Natural killer cell (primary cell): ENCODE results near the gene PLA2G6. TPM values are rescaled to one million over a fixed set of nuclear protein-coding genes. Genes with fewer than 3 reads are reported as not detected.

Experiments
- ATAC-seq, 3 donors: fragments of 150-1000 bp in 2 of 3; fragments of 200-7000 bp in 1 of 3; cut with Tn5 transposase; 1 replicate in 1 of 3; 2 replicates in 2 of 3; pipeline ENCODE4 v1.10.0; 2021; ENCODE audit warnings: mild to moderate bottlenecking in 2 of 3, moderate library complexity in 2 of 3
- DNase-seq, 2 donors: peaks; one replicate each; pipeline versions ENCODE4 v3.0.0 to v3.0.0-alpha.2; 2013 to 2021; ENCODE audit warnings: mixed read lengths in 1 of 2
- H3K27ac ChIP-seq: one replicate; pipeline ENCODE4 v1.5.1; 2013; ENCODE audit warnings: mild to moderate bottlenecking, low read length
- H3K27me3 ChIP-seq: one replicate; pipeline ENCODE4 v1.6.1; 2013; ENCODE audit warnings: low read length; ENCODE audit not compliant: control insufficient read depth, insufficient read depth
- H3K36me3 ChIP-seq: one replicate; pipeline ENCODE4 v1.6.1; 2013; ENCODE audit warnings: low read length; ENCODE audit not compliant: control insufficient read depth, insufficient read depth
- H3K4me1 ChIP-seq: one replicate; pipeline ENCODE4 v1.6.1; 2013; ENCODE audit warnings: low read length; ENCODE audit not compliant: control insufficient read depth, insufficient read depth
- H3K4me3 ChIP-seq: one replicate; pipeline ENCODE4 v1.5.1; 2013; ENCODE audit warnings: low read length
- H3K9me3 ChIP-seq: one replicate; pipeline ENCODE4 v1.6.1; 2013; ENCODE audit warnings: low read length; ENCODE audit not compliant: control insufficient read depth, insufficient read depth
- H3K27ac Mint-ChIP-seq, 2 donors: one replicate each; pipeline ENCODE4 v1.8.0; 2022; ENCODE audit warnings: mild to moderate bottlenecking in 2 of 2, mixed read lengths in 2 of 2, moderate library complexity in 1 of 2
- H3K27me3 Mint-ChIP-seq, 2 donors: one replicate each; pipeline ENCODE4 v1.8.0; 2022; ENCODE audit warnings: low read depth in 2 of 2, mixed read lengths in 2 of 2
- H3K36me3 Mint-ChIP-seq: one replicate; pipeline ENCODE4 v1.8.0; 2022; ENCODE audit warnings: mixed read lengths
- H3K4me1 Mint-ChIP-seq, 2 donors: one replicate each; pipeline ENCODE4 v1.8.0; 2022; ENCODE audit warnings: mixed read lengths in 2 of 2
- H3K4me3 Mint-ChIP-seq: one replicate; pipeline ENCODE4 v1.8.0; 2022; ENCODE audit warnings: mild to moderate bottlenecking, moderate library complexity, mixed read lengths
- H3K9me3 Mint-ChIP-seq, 2 donors: one replicate each; pipeline ENCODE4 v1.8.0; 2022; ENCODE audit warnings: mixed read lengths in 2 of 2
- WGBS: methylation state at CpG from one replicate; pipeline ENCODE4 v1.1.7; 2013; ENCODE audit warnings: missing lambda C conversion rate; ENCODE audit not compliant: insufficient coverage; 5-methylcytosine and 5-hydroxymethylcytosine counted together
- intact Hi-C: fragments of 100-400 bp; cut with micrococcal nuclease; formaldehyde crosslinking; loops from one replicate; pipeline ENCODE4 v1.14.2; 2022
- total RNA-seq, 4 donors: library from RNA; stranded (reverse); fragments of 120-200 nt in 1 of 4; gene quantifications; one replicate each; pipeline versions ENCODE4 v1.2.3 to v1.2.4, GENCODE V29; 2013 to 2022
- TF ChIP-seq, protein P1 (sequence below): fragments of 200-600 bp; IDR thresholded peaks from one replicate; pipeline ENCODE4 v1.8.0; 2022; ENCODE audit warnings: antibody characterized with exemption

PLA2G6 gene
- total RNA-seq, 3 donors from 2014 or later (not counting 1 experiment from before 2014, with no cell fraction given): 137 to 167 (median 145) TPM

DNA sequence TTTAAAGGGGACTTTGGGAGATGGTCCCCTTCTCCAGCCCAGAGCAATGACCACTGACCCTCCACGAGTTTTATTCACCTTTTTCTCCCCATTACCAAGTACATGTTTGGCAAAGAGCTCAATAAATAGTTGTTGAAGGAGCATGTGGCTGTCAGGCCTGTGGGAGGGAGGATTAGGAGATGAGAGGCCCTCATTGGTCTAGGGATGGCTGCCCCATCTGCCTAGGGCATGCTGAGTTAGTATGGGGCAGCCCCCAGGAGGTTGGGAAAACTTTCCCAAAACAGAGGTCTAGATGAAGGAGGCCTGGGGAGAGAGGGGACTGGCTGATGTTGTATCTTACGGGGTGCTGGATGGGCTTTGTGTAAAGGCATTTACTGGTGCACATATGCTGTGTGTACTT is 30.8 kb upstream of the PLA2G6 start:
- Histone ChIP-seq H3K4me3 (no peak overlapping the region), H3K36me3 (peaks cover 16% of the 10 kb centered on the region), H3K27ac (no peak overlapping the region), H3K9me3 (no peaks in the 10 kb centered on the region), H3K4me1 (peaks cover 30% of the 10 kb centered on the region), H3K27me3 (no peaks in the 10 kb centered on the region)
- Mint-ChIP-seq H3K27me3 (no peaks in the 10 kb centered on the region), H3K36me3 (no peaks in the 10 kb centered on the region), H3K27ac (peak overlapping the region; percentile 31 to 89), H3K9me3 (no peaks in the 10 kb centered on the region), H3K4me3 (peak overlapping the region; percentile 40), H3K4me1 (peaks cover 16 to 49% of the 10 kb centered on the region in 2 donors)
- DNase-seq: no peak
- no peak for ATAC-seq
- intact Hi-C loops: no loop called here
- TF ChIP-seq, protein P1, sequence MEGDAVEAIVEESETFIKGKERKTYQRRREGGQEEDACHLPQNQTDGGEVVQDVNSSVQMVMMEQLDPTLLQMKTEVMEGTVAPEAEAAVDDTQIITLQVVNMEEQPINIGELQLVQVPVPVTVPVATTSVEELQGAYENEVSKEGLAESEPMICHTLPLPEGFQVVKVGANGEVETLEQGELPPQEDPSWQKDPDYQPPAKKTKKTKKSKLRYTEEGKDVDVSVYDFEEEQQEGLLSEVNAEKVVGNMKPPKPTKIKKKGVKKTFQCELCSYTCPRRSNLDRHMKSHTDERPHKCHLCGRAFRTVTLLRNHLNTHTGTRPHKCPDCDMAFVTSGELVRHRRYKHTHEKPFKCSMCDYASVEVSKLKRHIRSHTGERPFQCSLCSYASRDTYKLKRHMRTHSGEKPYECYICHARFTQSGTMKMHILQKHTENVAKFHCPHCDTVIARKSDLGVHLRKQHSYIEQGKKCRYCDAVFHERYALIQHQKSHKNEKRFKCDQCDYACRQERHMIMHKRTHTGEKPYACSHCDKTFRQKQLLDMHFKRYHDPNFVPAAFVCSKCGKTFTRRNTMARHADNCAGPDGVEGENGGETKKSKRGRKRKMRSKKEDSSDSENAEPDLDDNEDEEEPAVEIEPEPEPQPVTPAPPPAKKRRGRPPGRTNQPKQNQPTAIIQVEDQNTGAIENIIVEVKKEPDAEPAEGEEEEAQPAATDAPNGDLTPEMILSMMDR: no peak
- WGBS: 100% methylated on average over 1 of the region's 2 CpGs

DNA sequence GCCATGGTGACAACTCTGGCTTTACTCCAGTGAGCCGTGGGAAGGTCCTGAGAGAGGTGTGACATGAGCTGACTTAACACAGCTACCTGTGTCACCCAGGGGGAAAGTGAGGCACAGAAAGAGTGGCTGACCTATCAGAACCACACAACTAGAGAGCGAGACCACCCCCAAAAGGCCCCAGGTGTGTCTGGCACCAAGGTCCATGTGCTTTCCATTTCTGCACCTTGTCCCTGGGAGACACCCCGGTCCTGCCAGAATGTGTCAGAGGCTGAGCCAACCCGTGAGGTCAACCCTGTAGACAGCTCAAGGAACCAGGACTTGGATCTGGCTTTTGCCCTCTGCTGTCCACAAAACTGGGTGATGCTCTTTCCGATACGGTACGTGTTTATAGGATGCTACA is 29.9 kb upstream of the PLA2G6 start:
- Histone ChIP-seq H3K4me3 (no peak overlapping the region), H3K9me3 (no peaks in the 10 kb centered on the region), H3K36me3 (peaks cover 14% of the 10 kb centered on the region), H3K27me3 (no peaks in the 10 kb centered on the region), H3K27ac (no peak overlapping the region), H3K4me1 (peaks cover 30% of the 10 kb centered on the region)
- H3K36me3 Mint-ChIP-seq: no peaks in the 10 kb centered on the region
- H3K4me3 Mint-ChIP-seq: no peak overlapping the region
- no peak for DNase-seq
- H3K9me3 Mint-ChIP-seq: no peaks in the 10 kb centered on the region
- no peaks in the 10 kb centered on the region for H3K27me3 Mint-ChIP-seq
- ATAC-seq: no peak
- peaks cover 16 to 49% of the 10 kb centered on the region in 2 donors for H3K4me1 Mint-ChIP-seq
- intact Hi-C loops: no loop called here
- peak overlapping the region in 1 of 2 donors; percentile 70 for H3K27ac Mint-ChIP-seq
- WGBS: 97% methylated on average over 7 of the region's 7 CpGs
- TF ChIP-seq, protein P1: no peak

DNA sequence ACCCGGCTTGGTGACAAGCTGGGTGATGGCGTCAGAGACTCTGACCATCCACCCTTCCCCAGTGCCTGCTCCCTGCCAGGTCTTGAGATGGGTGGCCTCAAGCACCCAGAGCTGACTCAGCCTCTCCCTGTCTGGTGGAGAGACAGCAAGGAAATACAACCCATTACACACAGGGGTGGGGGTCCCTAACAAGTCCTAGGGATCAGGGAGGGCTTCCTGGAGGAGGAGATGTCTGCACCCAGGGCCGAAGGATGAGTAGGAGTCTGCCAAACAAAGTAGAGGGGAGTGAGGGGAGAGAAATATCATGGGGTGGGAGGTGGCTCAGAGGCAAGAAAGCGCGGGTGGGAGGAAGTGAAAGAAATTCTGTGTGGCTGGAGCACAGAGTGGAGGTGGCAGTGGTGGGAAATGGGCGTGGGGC is 26.9 kb upstream of the PLA2G6 start:
- Histone ChIP-seq H3K4me3 (no peak overlapping the region), H3K9me3 (no peaks in the 10 kb centered on the region), H3K36me3 (peaks cover 8% of the 10 kb centered on the region), H3K4me1 (peaks cover 39% of the 10 kb centered on the region), H3K27me3 (no peaks in the 10 kb centered on the region), H3K27ac (no peak overlapping the region)
- H3K27ac Mint-ChIP-seq: peak overlapping the region; percentile 42 to 53
- intact Hi-C loops: loop anchor here (10.0 kb wide), 1 partner anchor 106 kb away; the partner anchor contains the start of gene CSNK1E
- TF ChIP-seq, protein P1: no peak
- peak overlapping the region; percentile 17 for H3K4me3 Mint-ChIP-seq
- no peaks in the 10 kb centered on the region for H3K27me3 Mint-ChIP-seq
- H3K4me1 Mint-ChIP-seq: peaks cover 27 to 62% of the 10 kb centered on the region in 2 donors
- no peaks in the 10 kb centered on the region for H3K36me3 Mint-ChIP-seq
- no peaks in the 10 kb centered on the region for H3K9me3 Mint-ChIP-seq
- ATAC-seq (no peak), DNase-seq (no peak)
- 56% methylated on average over 5 of the region's 6 CpGs for WGBS

DNA sequence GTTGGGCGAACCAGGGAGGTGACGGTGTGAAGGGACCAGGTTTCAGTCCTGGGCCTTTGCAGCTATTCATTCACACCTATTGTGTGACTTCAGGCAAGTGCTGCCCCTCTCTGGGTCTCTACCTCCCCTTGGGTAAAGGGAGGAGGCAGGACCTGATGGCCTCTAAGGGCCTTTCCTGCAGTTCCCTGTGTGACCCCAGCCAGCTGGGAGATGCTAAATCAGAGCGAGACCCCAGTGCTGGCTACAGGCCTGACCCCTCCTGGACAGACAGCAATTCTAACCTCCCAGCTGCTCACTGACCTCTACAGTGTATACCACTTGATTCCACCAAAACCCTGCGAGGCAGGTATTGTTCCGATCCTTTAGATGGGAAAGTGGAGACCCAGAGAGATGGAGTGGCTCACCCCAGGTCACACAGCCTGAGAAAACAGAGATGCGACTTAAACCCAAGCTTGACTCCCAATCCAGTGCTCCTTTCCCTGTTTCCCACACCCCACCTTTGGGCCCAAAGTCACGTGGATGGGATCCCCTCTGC is 26.3 kb upstream of the PLA2G6 start:
- TF ChIP-seq, protein P1: no peak
- Histone ChIP-seq H3K9me3 (no peaks in the 10 kb centered on the region), H3K4me3 (no peak overlapping the region), H3K4me1 (peaks cover 41% of the 10 kb centered on the region), H3K36me3 (peaks cover 8% of the 10 kb centered on the region), H3K27me3 (no peaks in the 10 kb centered on the region), H3K27ac (no peak overlapping the region)
- no peaks in the 10 kb centered on the region for H3K27me3 Mint-ChIP-seq
- 89% methylated on average over 7 of the region's 7 CpGs for WGBS
- H3K27ac Mint-ChIP-seq: peak overlapping the region; percentile 42 to 53
- intact Hi-C loops: loop anchor here (10.0 kb wide), 1 partner anchor 107 kb away; the partner anchor contains the start of gene CSNK1E
- H3K36me3 Mint-ChIP-seq: no peaks in the 10 kb centered on the region
- H3K9me3 Mint-ChIP-seq: no peaks in the 10 kb centered on the region
- H3K4me1 Mint-ChIP-seq: peaks cover 24 to 62% of the 10 kb centered on the region in 2 donors
- no peak for DNase-seq
- H3K4me3 Mint-ChIP-seq: peak overlapping the region; percentile 4
- no peak for ATAC-seq
